GM12878 (cell line): ENCODE measurements around the gene SLC2A9.

Experiments
- FOXM1 ChIP-seq: IDR thresholded peaks from 2 replicates; pipeline ENCODE4 v1.6.1; 2012; ENCODE audit warnings: low read depth, mild to moderate bottlenecking, inconsistent platforms, low read length, moderate library complexity
- GABPA ChIP-seq: IDR thresholded peaks from 2 replicates; pipeline ENCODE4 v1.6.1; 2014; ENCODE audit warnings: antibody characterized with exemption, low read depth, mild to moderate bottlenecking, inconsistent platforms
- NFIC ChIP-seq: IDR thresholded peaks from 2 replicates; pipeline ENCODE4 v1.6.1; 2012; ENCODE audit warnings: low read depth, mild to moderate bottlenecking, inconsistent platforms, low read length, moderate library complexity
- NR2C2 ChIP-seq: IDR thresholded peaks from 2 replicates; pipeline ENCODE4 v1.6.1; 2011; ENCODE audit warnings: borderline replicate concordance, low read depth; ENCODE audit not compliant: control insufficient read depth, insufficient read length
- POLR2A ChIP-seq: IDR thresholded peaks from 2 replicates; pipeline ENCODE4 v1.6.1; 2011; ENCODE audit warnings: low read depth, mild to moderate bottlenecking, low read length
- POLR2AphosphoS5 ChIP-seq: IDR thresholded peaks from 2 replicates; pipeline ENCODE4 v1.6.1; 2011; ENCODE audit warnings: mild to moderate bottlenecking, low read length, inconsistent platforms
- RCOR1 ChIP-seq: conservative IDR thresholded peaks from 2 replicates; pipeline ENCODE4 v1.6.1; 2012; ENCODE audit warnings: low read depth, low read length, improper control_type of control experiment

DNA sequence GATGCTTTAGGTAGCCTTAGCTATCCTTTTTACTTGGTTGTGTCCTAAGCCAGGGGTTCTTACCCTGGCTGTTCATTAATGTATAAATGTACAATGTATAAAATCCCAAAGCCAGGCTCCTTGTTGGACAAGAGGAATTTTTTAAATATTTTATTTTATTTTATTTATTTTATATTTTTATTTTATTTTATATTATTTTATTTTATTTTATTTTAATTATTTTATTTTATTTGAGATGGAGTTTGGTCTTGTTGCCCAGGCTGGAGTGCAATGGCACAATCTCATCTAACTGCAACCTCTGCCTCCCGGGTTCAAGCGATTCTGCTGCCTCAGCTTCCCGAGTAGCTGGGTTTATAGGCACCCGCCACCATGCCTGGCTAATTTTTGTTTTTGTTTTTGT lies 8.1 kb upstream of the SLC2A9 start:
- TF ChIP-seq POLR2AphosphoS5 = no peak
- no peak for TF ChIP-seq NR2C2
- no peak for TF ChIP-seq GABPA
- TF ChIP-seq FOXM1 = no peak
- TF ChIP-seq POLR2A = no peak
- no peak for TF ChIP-seq RCOR1
- TF ChIP-seq NFIC = no peak
